Skin epidermis (tissue), 12 donors: ENCODE data around the gene VSIG8.

Experiments used
- H3K27ac ChIP-seq, 21 experiments: fragments of 200-600 bp; sonication (generic) in 11 of 21; one replicate each; pipeline ENCODE4 v1.5.0; 2020; ENCODE audit warnings: mild to moderate bottlenecking in 3 of 21, inconsistent platforms in 2 of 21, moderate library complexity in 2 of 21
- H3K4me3 ChIP-seq, 7 experiments: fragments of 200-600 bp; sonication (generic) in 2 of 7; one replicate each; pipeline ENCODE4 v1.5.0; 2020; ENCODE audit warnings: inconsistent platforms in 2 of 7, mild to moderate bottlenecking in 2 of 7, moderate library complexity in 1 of 7

VSIG8 gene

GRCh38 chr1:159864262-159864661, 1.8 kb upstream of the VSIG8 start:
- H3K4me3 ChIP-seq, result no peak overlapping the region
- H3K27ac ChIP-seq, result peak overlapping the region in 1 of 21 experiments; percentile 6

GRCh38 chr1:159862031-159862430, 426 bp downstream of the VSIG8 start:
- Histone ChIP-seq H3K27ac (peak overlapping the region in 1 of 21 experiments; percentile 74), H3K4me3 (no peak overlapping the region)

- Histone ChIP-seq H3K27ac (peak overlapping the region in 9 of 21 experiments; percentile 23 to 86 (median 69)), H3K4me3 (peak overlapping the region in 1 of 7 experiments; percentile 7)
Measured at GRCh38 chr1:159861218-159861617, 1.2 kb downstream of the VSIG8 start.

GRCh38 chr1:159860456-159860855, 2.0 kb downstream of the VSIG8 start:
- peak overlapping the region in 1 of 7 experiments; percentile 7 for H3K4me3 ChIP-seq
- H3K27ac ChIP-seq, result peak overlapping the region in 10 of 21 experiments; percentile 38 to 86 (median 72)

GRCh38 chr1:159859767-159860322, 2.6 kb downstream of the VSIG8 start:
- peak overlapping the region in 16 of 21 experiments; percentile 24 to 86 (median 59) for H3K27ac ChIP-seq

GRCh38 chr1:159857889-159858288, 4.6 kb downstream of the VSIG8 start:
- peak overlapping the region in 1 of 21 experiments; percentile 10 for H3K27ac ChIP-seq
- no peak overlapping the region for H3K4me3 ChIP-seq

More at GRCh38 chr1:159859767-159860322, 2.6 kb downstream of the VSIG8 start:
- H3K4me3 ChIP-seq, result no peak overlapping the region

- Histone ChIP-seq H3K4me3 (no peak overlapping the region), H3K27ac (peak overlapping the region in 1 of 21 experiments; percentile 63)
Measured at GRCh38 chr1:159856576-159856975, 5.9 kb downstream of the VSIG8 start.

GRCh38 chr1:159855709-159856108, 6.7 kb downstream of the VSIG8 start:
- H3K27ac ChIP-seq, result peak overlapping the region in 7 of 21 experiments; percentile 12 to 96 (median 95)
- peak overlapping the region in 2 of 7 experiments; percentile 48 to 57 for H3K4me3 ChIP-seq

- Histone ChIP-seq H3K27ac (peak overlapping the region; percentile 66 to 97 (median 93)), H3K4me3 (peak overlapping the region; percentile 48 to 64 (median 58))
Measured at GRCh38 chr1:159854693-159855192, 7.7 kb downstream of the VSIG8 start.

- Histone ChIP-seq H3K27ac (peak overlapping the region; percentile 66 to 97 (median 93)), H3K4me3 (peak overlapping the region; percentile 48 to 64 (median 58))
Measured at GRCh38 chr1:159854116-159854692, 8.3 kb downstream of the VSIG8 start.

- Histone ChIP-seq H3K4me3 (peak overlapping the region in 6 of 7 experiments; percentile 48 to 62 (median 58)), H3K27ac (peak overlapping the region in 18 of 21 experiments; percentile 77 to 97 (median 94))
Measured at GRCh38 chr1:159853417-159854115, 8.9 kb downstream of the VSIG8 start.

GRCh38 chr1:159851407-159851806, 11.1 kb downstream of the VSIG8 start:
- H3K27ac ChIP-seq, result no peak overlapping the region
- H3K4me3 ChIP-seq, result no peak overlapping the region

GRCh38 chr1:159849626-159850366, 12.7 kb downstream of the VSIG8 start:
- Histone ChIP-seq H3K4me3 (no peak overlapping the region), H3K27ac (peak overlapping the region in 7 of 21 experiments; percentile 10 to 65 (median 47))

- Histone ChIP-seq H3K4me3 (no peak overlapping the region), H3K27ac (peak overlapping the region in 3 of 21 experiments; percentile 0 to 47 (median 33))
Measured at GRCh38 chr1:159848326-159848725, 14.1 kb downstream of the VSIG8 start.

- Histone ChIP-seq H3K4me3 (no peak overlapping the region), H3K27ac (peak overlapping the region in 2 of 21 experiments; percentile 16 to 34)
Measured at GRCh38 chr1:159847231-159847630, 15.2 kb downstream of the VSIG8 start.

GRCh38 chr1:159845751-159846629, 16.5 kb downstream of the VSIG8 start:
- peak overlapping the region in 4 of 21 experiments; percentile 11 to 38 (median 19) for H3K27ac ChIP-seq
- H3K4me3 ChIP-seq, result no peak overlapping the region

- no peak overlapping the region for H3K27ac ChIP-seq
- no peak overlapping the region for H3K4me3 ChIP-seq
Measured at GRCh38 chr1:159843459-159843858, 19.0 kb downstream of the VSIG8 start.

GRCh38 chr1:159841749-159842148, 20.7 kb downstream of the VSIG8 start:
- H3K27ac ChIP-seq, result no peak overlapping the region
- H3K4me3 ChIP-seq, result no peak overlapping the region
